Caco-2 (cell line): ENCODE measurements around the gene VAX1. TPM values are rescaled to one million over a fixed set of nuclear protein-coding genes. Genes with fewer than 3 reads are reported as not detected.
"Not testable (repeated sequence)": the region's sequence is repeated elsewhere in the genome, so short reads cannot be mapped to it uniquely, and the experiment has no call there.

ENCODE experiments used
- BruUV-seq: library from RNA; stranded (reverse); fragments of 400-500 nt; replicated peaks from 2 replicates; lab custom pipeline; 2021; lab: Mats Ljungman, UMichigan
- CTCF ChIA-PET: fragments of 300-600 bp; sonication (Branson Sonifier 250); formaldehyde crosslinking; loops from one replicate; lab custom pipeline; 2022; ENCODE audit warnings: antibody characterized with exemption; lab: Charles Lee
- POLR2A ChIA-PET: fragments of 300-600 bp; sonication (Branson Sonifier 250); formaldehyde crosslinking; loops from one replicate; lab custom pipeline; 2022; ENCODE audit warnings: antibody characterized with exemption; lab: Charles Lee
- DNase-seq, 2 experiments: peaks; one replicate each; pipeline versions ENCODE4 v3.0.0 to v3.0.0-alpha.2; 2020 to 2022
- H3K27me3 ChIP-seq: replicated peaks from 2 replicates; pipeline ENCODE4 v1.6.0; 2011; ENCODE audit warnings: low read length; ENCODE audit not compliant: control insufficient read depth, insufficient read depth
- H3K36me3 ChIP-seq: 2 replicates; pipeline ENCODE4 v1.5.1; 2011; ENCODE audit warnings: low read length; ENCODE audit not compliant: control insufficient read depth, insufficient read depth
- H3K4me1 ChIP-seq: fragments of 250-450 bp; sonication (Bioruptor Pico); 2 replicates; pipeline ENCODE4 v1.5.1; 2020; ENCODE audit warnings: mild to moderate bottlenecking
- H3K4me3 ChIP-seq: 2 replicates; pipeline ENCODE4 v1.5.1; 2011; ENCODE audit warnings: low read depth, mild to moderate bottlenecking, control low read depth, low read length
- H3K9me3 ChIP-seq: fragments of 250-450 bp; sonication (Bioruptor Pico); 2 replicates; pipeline ENCODE4 v1.5.1; 2020; ENCODE audit warnings: mild to moderate bottlenecking, moderate library complexity
- H3K27ac Mint-ChIP-seq: one replicate; pipeline ENCODE4 v1.8.0; 2022; ENCODE audit warnings: mixed read lengths; ENCODE audit not compliant: unreplicated experiment
- H3K27me3 Mint-ChIP-seq: one replicate; pipeline ENCODE4 v1.8.0; 2022; ENCODE audit warnings: mixed read lengths; ENCODE audit not compliant: insufficient read depth, unreplicated experiment
- H3K36me3 Mint-ChIP-seq: one replicate; pipeline ENCODE4 v1.8.0; 2022; ENCODE audit warnings: mild to moderate bottlenecking, mixed read lengths; ENCODE audit not compliant: insufficient read depth, unreplicated experiment
- H3K4me1 Mint-ChIP-seq: one replicate; pipeline ENCODE4 v1.8.0; 2022; ENCODE audit warnings: low read depth, mixed read lengths; ENCODE audit not compliant: unreplicated experiment
- H3K4me3 Mint-ChIP-seq: one replicate; pipeline ENCODE4 v1.8.0; 2022; ENCODE audit warnings: mild to moderate bottlenecking, moderate library complexity, mixed read lengths; ENCODE audit not compliant: unreplicated experiment
- H3K9me3 Mint-ChIP-seq: one replicate; pipeline ENCODE4 v1.8.0; 2022; ENCODE audit warnings: mixed read lengths; ENCODE audit not compliant: unreplicated experiment
- CTCF ChIP-seq, 2 experiments: fragments of 200-600 bp in 1 of 2; IDR thresholded peaks; 1 replicate in 1 of 2; 2 replicates in 1 of 2; pipeline versions ENCODE4 v1.5.1 to v1.8.0; 2011 to 2022; ENCODE audit warnings: antibody characterized with exemption in 1 of 2, control low read depth in 1 of 2, inconsistent platforms in 1 of 2, low read depth in 1 of 2, low read length in 1 of 2, mild to moderate bottlenecking in 1 of 2, moderate library complexity in 1 of 2; ENCODE audit not compliant: insufficient read depth in 1 of 2, severe bottlenecking in 1 of 2, unreplicated experiment in 1 of 2
- intact Hi-C: fragments of 100-400 bp; cut with micrococcal nuclease; formaldehyde crosslinking; loops from one replicate; pipeline ENCODE4 v1.10.0; 2022; ENCODE audit not compliant: unreplicated experiment
- total RNA-seq: library from RNA; stranded (reverse); gene quantifications from 2 replicates; pipeline ENCODE4 v1.2.3, GENCODE V29; 2022

Gene VAX1
- total RNA-seq, 1 experiment from 2014 or later, result not detected

GRCh38 chr10:117090834-117091233, 47.2 kb downstream of the VAX1 start:
- Mint-ChIP-seq H3K4me3 (no peak overlapping the region), H3K27ac (no peak overlapping the region), H3K27me3 (peaks cover 8% of the 10 kb centered on the region), H3K36me3 (no peaks in the 10 kb centered on the region), H3K9me3 (no peaks in the 10 kb centered on the region), H3K4me1 (peaks cover 6% of the 10 kb centered on the region)
- Histone ChIP-seq H3K4me3 (no peak overlapping the region), H3K27me3 (no peaks in the 10 kb centered on the region), H3K4me1 (peaks cover 14% of the 10 kb centered on the region; the same call in 1 of the 2 replicates), H3K36me3 (no peaks in the 10 kb centered on the region), H3K9me3 (no peaks in the 10 kb centered on the region)
- DNase-seq, result no peak
- ChIA-PET POLR2A (no interaction called here), CTCF (no interaction called here)
- no TSS peak for BruUV-seq
- TF ChIP-seq CTCF (IDR thresholded peaks at IDR 0.05; ENCODE audit: insufficient read depth in 1 of 2, low read depth in 1 of 2, low read length in 1 of 2, severe bottlenecking in 1 of 2, unreplicated experiment in 1 of 2), result no peak
- intact Hi-C loops, result no loop called here

DNA sequence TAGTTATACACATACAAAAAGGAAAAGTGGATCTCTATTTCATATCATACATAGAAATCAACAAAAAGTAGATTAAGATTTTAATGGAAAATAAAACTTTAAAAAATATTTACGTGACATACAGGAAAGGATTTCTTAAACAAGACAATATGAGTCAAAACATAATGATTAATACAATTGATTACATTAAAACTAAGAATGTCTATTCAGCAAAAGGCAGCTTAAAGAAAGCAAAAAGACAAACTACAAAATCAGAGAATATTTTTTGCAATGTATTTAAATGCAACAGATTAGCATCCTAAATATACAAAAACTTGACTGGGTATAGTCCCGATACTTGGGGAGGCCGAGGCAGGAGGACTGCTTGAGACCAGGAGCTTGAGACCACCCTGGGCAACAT, 50.5 kb downstream of the VAX1 start:
- no peak overlapping the region for H3K4me3 Mint-ChIP-seq
- H3K27me3 ChIP-seq, result no peaks in the 10 kb centered on the region
- H3K4me3 ChIP-seq, result no peak overlapping the region
- CTCF ChIA-PET, result no interaction called here
- H3K4me1 ChIP-seq, result peaks cover 14% of the 10 kb centered on the region; the same call in 1 of the 2 replicates
- H3K9me3 Mint-ChIP-seq, result no peaks in the 10 kb centered on the region
- intact Hi-C loops, result no loop called here
- H3K27me3 Mint-ChIP-seq, result peaks cover 8% of the 10 kb centered on the region
- no peaks in the 10 kb centered on the region for H3K36me3 ChIP-seq
- no peak for TF ChIP-seq CTCF (IDR thresholded peaks at IDR 0.05; ENCODE audit: insufficient read depth in 1 of 2, low read depth in 1 of 2, low read length in 1 of 2, severe bottlenecking in 1 of 2, unreplicated experiment in 1 of 2)
- H3K9me3 ChIP-seq, result no peaks in the 10 kb centered on the region; the same call in 1 of the 2 replicates
- peaks cover 12% of the 10 kb centered on the region for H3K4me1 Mint-ChIP-seq
- no peak for DNase-seq
- no TSS peak for BruUV-seq
- H3K36me3 Mint-ChIP-seq, result no peaks in the 10 kb centered on the region
- POLR2A ChIA-PET, result no interaction called here
- no peak overlapping the region for H3K27ac Mint-ChIP-seq

- H3K4me3 ChIP-seq, result no peak overlapping the region
- no peaks in the 10 kb centered on the region for H3K36me3 Mint-ChIP-seq
- peaks cover 14% of the 10 kb centered on the region; the same call in 1 of the 2 replicates for H3K4me1 ChIP-seq
- ChIA-PET POLR2A (no interaction called here), CTCF (interaction anchor here (0.5 kb wide), 1 partner anchor 297 kb away, joined by 5 read pairs; no protein-coding TSS in a partner anchor)
- no peaks in the 10 kb centered on the region; the same call in 1 of the 2 replicates for H3K9me3 ChIP-seq
- no peak for TF ChIP-seq CTCF (IDR thresholded peaks at IDR 0.05; ENCODE audit: insufficient read depth in 1 of 2, low read depth in 1 of 2, low read length in 1 of 2, severe bottlenecking in 1 of 2, unreplicated experiment in 1 of 2)
- peaks cover 8% of the 10 kb centered on the region for H3K27me3 Mint-ChIP-seq
- no peaks in the 10 kb centered on the region for H3K27me3 ChIP-seq
- H3K4me1 Mint-ChIP-seq, result peaks cover 12% of the 10 kb centered on the region
- no TSS peak for BruUV-seq
- intact Hi-C loops, result no loop called here
- no peak overlapping the region for H3K4me3 Mint-ChIP-seq
- H3K27ac Mint-ChIP-seq, result peak overlapping the region; percentile 37
- no peak for DNase-seq
- no peaks in the 10 kb centered on the region for H3K9me3 Mint-ChIP-seq
- H3K36me3 ChIP-seq, result no peaks in the 10 kb centered on the region
Observed at GRCh38 chr10:117086546-117086945, 51.5 kb downstream of the VAX1 start.

DNA sequence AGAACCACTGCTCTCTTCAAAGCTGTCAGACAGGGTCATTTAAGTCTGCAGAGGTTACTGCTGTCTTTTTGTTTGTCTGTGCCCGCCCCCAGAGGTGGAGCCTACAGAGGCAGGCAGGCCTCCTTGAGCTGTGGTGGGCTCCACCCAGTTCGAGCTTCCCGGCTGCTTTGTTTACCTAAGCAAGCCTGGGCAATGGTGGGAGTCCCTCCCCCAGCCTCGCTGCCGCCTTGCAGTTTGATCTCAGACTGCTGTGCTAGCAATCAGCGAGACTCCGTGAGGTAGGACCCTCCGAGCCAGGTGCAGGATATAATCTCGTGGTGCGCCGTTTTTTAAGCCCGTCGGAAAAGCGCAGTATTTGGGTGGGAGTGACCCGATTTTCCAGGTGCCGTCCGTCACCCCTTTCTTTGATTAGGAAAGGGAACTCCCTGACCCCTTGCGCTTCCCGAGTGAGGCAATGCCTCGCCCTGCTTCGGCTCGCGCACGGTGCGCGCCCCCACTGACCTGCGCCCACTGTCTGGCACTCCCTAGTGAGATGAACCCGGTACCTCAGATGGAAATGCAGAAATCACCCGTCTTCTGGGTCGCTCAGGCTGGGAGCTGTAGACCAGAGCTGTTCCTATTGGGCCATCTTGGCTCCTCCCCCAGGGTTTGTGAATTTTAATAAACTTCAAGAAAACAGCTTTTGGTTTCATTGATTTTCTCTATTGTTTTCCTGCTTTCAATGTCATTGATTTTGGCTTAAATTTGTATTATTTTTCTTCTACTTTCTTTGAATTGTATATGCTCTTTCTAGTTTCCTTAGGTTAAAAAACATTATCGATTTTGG, 53.4 kb downstream of the VAX1 start:
- Histone ChIP-seq H3K4me1 (peaks cover 14% of the 10 kb centered on the region; the same call in 1 of the 2 replicates), H3K4me3 (peak overlapping the region; percentile 34)
- H3K9me3 ChIP-seq, POLR2A ChIA-PET, CTCF ChIA-PET, H3K27me3 Mint-ChIP-seq, H3K9me3 Mint-ChIP-seq, H3K27me3 ChIP-seq, BruUV-seq, intact Hi-C loops, H3K36me3 ChIP-seq, H3K27ac Mint-ChIP-seq, H3K36me3 Mint-ChIP-seq: not testable (repeated sequence)
- peak; percentile 55 to 67 for DNase-seq
- peak overlapping the region; percentile 76 for H3K4me3 Mint-ChIP-seq
- H3K4me1 Mint-ChIP-seq, result peaks cover 12% of the 10 kb centered on the region
